GM19324 (cell line): ENCODE data around the gene RBP4.
"Not testable (repeated sequence)": the region's sequence is repeated elsewhere in the genome, so short reads cannot be mapped to it uniquely, and the experiment has no call there.

Experiments used
- ATAC-seq: cut with Tn5 transposase; IDR thresholded peaks from one replicate; pipeline ENCODE4 v1.9.1; 2021; ENCODE audit warnings: mild to moderate bottlenecking, moderate library complexity; ENCODE audit not compliant: unreplicated experiment, low FRiP score

RBP4 gene

GRCh38 chr10:93568105-93568390 is 33.0 kb downstream of the RBP4 start:
- ATAC-seq = no peak

GRCh38 chr10:93567277-93568104 is 33.5 kb downstream of the RBP4 start:
- no peak for ATAC-seq

GRCh38 chr10:93566435-93567276 is 34.4 kb downstream of the RBP4 start, which contains the start of gene FFAR4:
Gene FFAR4 (plus strand): TSS chr10:93566665. CDS start chr10:93566721, 56 bp downstream.
- ATAC-seq = no peak

- no peak for ATAC-seq
These were observed 35.6 kb downstream of the RBP4 start for GRCh38 chr10:93565446-93565845.

GRCh38 chr10:93560541-93560940 is 40.5 kb downstream of the RBP4 start:
- no peak for ATAC-seq

GRCh38 chr10:93559490-93559889 is 41.5 kb downstream of the RBP4 start:
- ATAC-seq = no peak

- ATAC-seq = peak; percentile 56
These were observed 46.1 kb downstream of the RBP4 start for GRCh38 chr10:93554760-93555432.

GRCh38 chr10:93554316-93554663 is 46.7 kb downstream of the RBP4 start:
- no peak for ATAC-seq

GRCh38 chr10:93553482-93554315 is 47.3 kb downstream of the RBP4 start:
- ATAC-seq = no peak

GRCh38 chr10:93552780-93553179 is 48.3 kb downstream of the RBP4 start:
- ATAC-seq = no peak

GRCh38 chr10:93550606-93551005 is 50.4 kb downstream of the RBP4 start:
- ATAC-seq = no peak

GRCh38 chr10:93548376-93549071 is 52.5 kb downstream of the RBP4 start:
- ATAC-seq = no peak

- ATAC-seq = no peak
These were observed 53.5 kb downstream of the RBP4 start for GRCh38 chr10:93547522-93547921.

- ATAC-seq = not testable (repeated sequence)
These were observed 54.0 kb downstream of the RBP4 start for GRCh38 chr10:93546995-93547394.

- ATAC-seq = no peak
These were observed 58.7 kb downstream of the RBP4 start for GRCh38 chr10:93542358-93542791.
